Panc1 (cell line): ENCODE data around the gene PAPSS2. TPM values are rescaled to one million over a fixed set of nuclear protein-coding genes. Genes with fewer than 3 reads are reported as not detected.

Experiments
- ATAC-seq: fragments of 200-7000 bp; cut with Tn5 transposase; 2 replicates; pipeline ENCODE4 v1.9.1; 2020; ENCODE audit warnings: mild to moderate bottlenecking, moderate library complexity
- BruUV-seq: library from RNA; stranded (reverse); fragments of 400-500 nt; replicated peaks from 2 replicates; lab custom pipeline; 2021; lab: Mats Ljungman, UMichigan
- CTCF ChIA-PET: fragments of 300-600 bp; sonication (Branson Sonifier 250); formaldehyde crosslinking; loops from one replicate; lab custom pipeline; 2022; ENCODE audit warnings: antibody characterized with exemption; lab: Charles Lee
- POLR2A ChIA-PET: fragments of 300-600 bp; sonication (Branson Sonifier 250); formaldehyde crosslinking; loops from one replicate; lab custom pipeline; 2022; ENCODE audit warnings: antibody characterized with exemption; lab: Charles Lee
- DNase-seq: peaks from one replicate; pipeline ENCODE4 v3.0.0-alpha.2; 2010; ENCODE audit warnings: low read depth, low spot score
- H3K27ac ChIP-seq: 2 replicates; pipeline ENCODE4 v1.5.1; 2011; ENCODE audit warnings: mild to moderate bottlenecking, low read length, inconsistent platforms
- H3K27me3 ChIP-seq: fragments of 200-500 bp; sonication (Bioruptor generic); 2 replicates; pipeline ENCODE4 v1.6.0; 2014; ENCODE audit warnings: low read length, inconsistent platforms; ENCODE audit not compliant: control insufficient read depth, insufficient read depth
- H3K36me3 ChIP-seq: fragments of 200-500 bp; sonication (Bioruptor generic); 2 replicates; pipeline ENCODE4 v1.5.1; 2014; ENCODE audit warnings: inconsistent platforms, mild to moderate bottlenecking, low read length, moderate library complexity; ENCODE audit not compliant: control insufficient read depth, insufficient read depth
- H3K4me1 ChIP-seq: 2 replicates; pipeline ENCODE4 v1.5.1; 2011; ENCODE audit warnings: inconsistent platforms, mild to moderate bottlenecking, low read length, moderate library complexity; ENCODE audit not compliant: control insufficient read depth, insufficient read depth
- H3K4me3 ChIP-seq, 2 experiments: 2 replicates each; pipeline ENCODE4 v1.5.1; 2011 to 2012; ENCODE audit warnings: low read depth in 2 of 2, low read length in 2 of 2, mild to moderate bottlenecking in 2 of 2, inconsistent platforms in 1 of 2, moderate library complexity in 1 of 2
- H3K9me3 ChIP-seq: fragments of 200-500 bp; sonication (Bioruptor generic); 2 replicates; pipeline ENCODE4 v1.5.1; 2014; ENCODE audit warnings: low read depth, mild to moderate bottlenecking, inconsistent platforms, low read length, moderate library complexity; ENCODE audit not compliant: control insufficient read depth, insufficient read depth
- CTCF ChIP-seq: fragments of 450-650 bp; IDR thresholded peaks from 2 replicates; pipeline ENCODE4 v1.5.1; 2017; ENCODE audit warnings: mild to moderate bottlenecking
- POLR2AphosphoS5 ChIP-seq: IDR thresholded peaks from 2 replicates; pipeline ENCODE4 v1.6.1; 2012; ENCODE audit warnings: mild to moderate bottlenecking, low read depth, low read length, moderate library complexity
- SIN3A ChIP-seq: IDR thresholded peaks from 2 replicates; pipeline ENCODE4 v1.6.1; 2012; ENCODE audit warnings: low read depth, mild to moderate bottlenecking, low read length, moderate library complexity, borderline replicate concordance; ENCODE audit not compliant: insufficient read depth
- TCF7L2 ChIP-seq: IDR thresholded peaks from 2 replicates; pipeline ENCODE4 v1.6.1; 2011; ENCODE audit warnings: mild to moderate bottlenecking, low read depth, low read length, inconsistent platforms
- in situ Hi-C: cut with HindIII; loops from 2 replicates; pipeline ENCODE4 v1.10.0; 2016; ENCODE audit warnings: low sequenced_read_pairs, low pct_unique_long_range_greater_than_20kb
- intact Hi-C: fragments of 100-400 bp; cut with micrococcal nuclease; formaldehyde crosslinking; loops from one replicate; pipeline ENCODE4 v1.10.0; 2022; ENCODE audit not compliant: unreplicated experiment
- total RNA-seq: library from RNA; stranded (reverse); gene quantifications from one replicate; pipeline ENCODE4 v1.2.1, GENCODE V29; 2021; ENCODE audit not compliant: unreplicated experiment
- TF ChIP-seq, protein P1 (sequence below), 2 experiments: IDR thresholded peaks; 2 replicates each; pipeline ENCODE4 v1.6.1; 2011 to 2012; ENCODE audit warnings: low read depth in 2 of 2, control low read depth in 1 of 2, low read length in 1 of 2, mild to moderate bottlenecking in 1 of 2, moderate library complexity in 1 of 2; ENCODE audit not compliant: insufficient read depth in 1 of 2

PAPSS2 gene
- total RNA-seq, 1 experiment from 2014 or later = 17.1 TPM

GRCh38 chr10:87674943-87675342, 15.3 kb downstream of the PAPSS2 start:
- no peak for ATAC-seq
- no peaks in the 10 kb centered on the region for H3K36me3 ChIP-seq

GRCh38 chr10:87675396-87676376, 16.0 kb downstream of the PAPSS2 start:
- no peak overlapping the region for H3K4me3 ChIP-seq
- H3K27me3 ChIP-seq = no peaks in the 10 kb centered on the region
- DNase-seq = no peak
- no peak overlapping the region for H3K27ac ChIP-seq
- H3K9me3 ChIP-seq = no peaks in the 10 kb centered on the region
- in situ Hi-C loops (no loop called here), intact Hi-C loops (no loop called here)
- no peak for ATAC-seq
- no peaks in the 10 kb centered on the region for H3K4me1 ChIP-seq
- no TSS peak for BruUV-seq
- ChIA-PET CTCF (interaction anchor here (0.7 kb wide), 1 partner anchor 19 kb away, joined by 10 read pairs; no protein-coding TSS in a partner anchor), POLR2A (interaction anchor here (0.6 kb wide), 1 partner anchor 630 kb away, joined by 3 read pairs; no protein-coding TSS in a partner anchor)
- no peaks in the 10 kb centered on the region for H3K36me3 ChIP-seq
- no peak for TF ChIP-seq SIN3A

More at GRCh38 chr10:87674943-87675342, 15.3 kb downstream of the PAPSS2 start:
- H3K27ac ChIP-seq = no peak overlapping the region
- CTCF ChIA-PET = no interaction called here
- intact Hi-C loops (no loop called here), in situ Hi-C loops (no loop called here)
- no peak overlapping the region for H3K4me3 ChIP-seq
- DNase-seq = no peak
- H3K4me1 ChIP-seq = no peaks in the 10 kb centered on the region
- TF ChIP-seq, protein P1, sequence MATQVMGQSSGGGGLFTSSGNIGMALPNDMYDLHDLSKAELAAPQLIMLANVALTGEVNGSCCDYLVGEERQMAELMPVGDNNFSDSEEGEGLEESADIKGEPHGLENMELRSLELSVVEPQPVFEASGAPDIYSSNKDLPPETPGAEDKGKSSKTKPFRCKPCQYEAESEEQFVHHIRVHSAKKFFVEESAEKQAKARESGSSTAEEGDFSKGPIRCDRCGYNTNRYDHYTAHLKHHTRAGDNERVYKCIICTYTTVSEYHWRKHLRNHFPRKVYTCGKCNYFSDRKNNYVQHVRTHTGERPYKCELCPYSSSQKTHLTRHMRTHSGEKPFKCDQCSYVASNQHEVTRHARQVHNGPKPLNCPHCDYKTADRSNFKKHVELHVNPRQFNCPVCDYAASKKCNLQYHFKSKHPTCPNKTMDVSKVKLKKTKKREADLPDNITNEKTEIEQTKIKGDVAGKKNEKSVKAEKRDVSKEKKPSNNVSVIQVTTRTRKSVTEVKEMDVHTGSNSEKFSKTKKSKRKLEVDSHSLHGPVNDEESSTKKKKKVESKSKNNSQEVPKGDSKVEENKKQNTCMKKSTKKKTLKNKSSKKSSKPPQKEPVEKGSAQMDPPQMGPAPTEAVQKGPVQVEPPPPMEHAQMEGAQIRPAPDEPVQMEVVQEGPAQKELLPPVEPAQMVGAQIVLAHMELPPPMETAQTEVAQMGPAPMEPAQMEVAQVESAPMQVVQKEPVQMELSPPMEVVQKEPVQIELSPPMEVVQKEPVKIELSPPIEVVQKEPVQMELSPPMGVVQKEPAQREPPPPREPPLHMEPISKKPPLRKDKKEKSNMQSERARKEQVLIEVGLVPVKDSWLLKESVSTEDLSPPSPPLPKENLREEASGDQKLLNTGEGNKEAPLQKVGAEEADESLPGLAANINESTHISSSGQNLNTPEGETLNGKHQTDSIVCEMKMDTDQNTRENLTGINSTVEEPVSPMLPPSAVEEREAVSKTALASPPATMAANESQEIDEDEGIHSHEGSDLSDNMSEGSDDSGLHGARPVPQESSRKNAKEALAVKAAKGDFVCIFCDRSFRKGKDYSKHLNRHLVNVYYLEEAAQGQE (IDR thresholded peaks at IDR 0.05; ENCODE audit: insufficient read depth in 1 of 2, low read depth in 2 of 2, low read length in 1 of 2) = no peak
- TF ChIP-seq POLR2AphosphoS5 (no peak), TCF7L2 (no peak), CTCF (no peak), SIN3A (no peak)
- no peaks in the 10 kb centered on the region for H3K27me3 ChIP-seq
- POLR2A ChIA-PET = no interaction called here
- H3K9me3 ChIP-seq = no peaks in the 10 kb centered on the region
- BruUV-seq = no TSS peak

DNA sequence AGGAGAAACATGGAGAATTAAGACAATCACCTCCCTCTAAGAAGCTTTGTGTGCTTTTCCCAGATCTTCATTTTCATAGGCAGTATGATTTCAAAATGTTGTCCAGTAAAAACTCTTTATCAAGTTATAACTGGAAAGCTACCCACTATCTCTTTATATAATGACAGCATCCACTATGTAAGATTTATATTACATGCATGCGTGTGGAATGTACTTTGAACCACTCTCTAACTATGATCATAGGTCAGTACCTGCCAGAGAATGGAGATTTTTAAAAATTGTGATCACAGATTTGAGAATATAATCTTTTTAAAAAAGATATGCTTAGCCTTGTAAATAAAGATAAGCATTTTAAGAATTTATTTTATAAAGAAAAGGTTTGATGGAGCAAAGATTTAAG, 17.9 kb downstream of the PAPSS2 start:
- Histone ChIP-seq H3K27ac (no peak overlapping the region), H3K9me3 (no peaks in the 10 kb centered on the region), H3K4me3 (no peak overlapping the region), H3K4me1 (no peaks in the 10 kb centered on the region), H3K27me3 (no peaks in the 10 kb centered on the region), H3K36me3 (no peaks in the 10 kb centered on the region)
- ChIA-PET CTCF (no interaction called here), POLR2A (no interaction called here)
- no TSS peak for BruUV-seq
- ATAC-seq = no peak
- intact Hi-C loops = no loop called here
- in situ Hi-C loops = no loop called here
- DNase-seq = no peak
- TF ChIP-seq, protein P1 (IDR thresholded peaks at IDR 0.05; ENCODE audit: insufficient read depth in 1 of 2, low read depth in 2 of 2, low read length in 1 of 2) = no peak
- no peak for TF ChIP-seq TCF7L2
- TF ChIP-seq SIN3A = no peak
- no peak for TF ChIP-seq POLR2AphosphoS5
- no peak for TF ChIP-seq CTCF
